H1 (cell line): ENCODE measurements around the gene C20orf141. TPM values are rescaled to one million over a fixed set of nuclear protein-coding genes. Genes with fewer than 3 reads are reported as not detected.

Source experiments
- ASH2L ChIP-seq: fragments of 200-600, 300-600 bp; sonication (generic); IDR thresholded peaks from one replicate; pipeline ENCODE4 v1.7.1; 2017; ENCODE audit warnings: low read length
- polyA plus RNA-seq, 7 experiments: library from polyadenylated mRNA; depleted of rRNA in 3 of 7; stranded (reverse) in 5 of 7; unstranded in 2 of 7; fragments of >200 nt in 5 of 7; fragments of 200-250 nt in 2 of 7; gene quantifications; 1 replicate in 5 of 7; 2 replicates in 1 of 7; 4 replicates in 1 of 7; pipeline versions ENCODE4 v1.2.1 to v1.2.3, GENCODE V29; 2011 to 2013; ENCODE audit warnings: missing spikeins in 2 of 7, mixed read lengths in 2 of 7
- total RNA-seq: library from RNA; stranded (reverse); fragmentation: NEBNext Ultra II Directional; extraction: Animal tissue kit (Norgen Biotek cat#: 25700); gene quantifications from 2 replicates; pipeline ENCODE4 v1.2.1, GENCODE V29; 2021

The C20orf141 gene
- total and polyA plus RNA-seq, 2 of the 8 experiments (the other 6 are each of a cell fraction or from before 2014, with no cell fraction given) = not detected

DNA sequence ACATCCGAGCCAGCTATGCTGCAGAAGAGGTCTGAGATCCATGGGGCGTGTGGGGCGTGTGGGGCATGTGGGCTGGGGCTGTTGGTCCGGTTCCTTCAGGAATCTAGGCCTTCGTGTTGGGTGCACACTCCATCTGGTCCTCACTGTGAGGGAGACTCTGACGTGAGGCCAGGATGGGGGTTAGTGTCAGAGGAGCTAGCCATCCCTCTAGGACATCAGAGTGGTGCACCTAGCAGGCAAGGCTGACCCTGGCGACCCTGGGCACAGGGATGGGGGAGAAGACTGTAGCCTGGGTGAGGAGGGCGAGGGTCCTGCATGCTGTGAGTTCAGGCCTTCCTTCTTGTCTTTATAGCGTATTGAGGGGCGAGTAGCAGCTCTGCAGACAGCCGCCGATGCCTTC lies 49.8 kb downstream of the C20orf141 start (continued):
- no peak for TF ChIP-seq ASH2L
